Activated CD4-positive, alpha-beta memory T cell treated with anti-CD3 and anti-CD28 coated beads, Interleukin-2, amount 10 ng/mL, durations not matched to agents 7 days and 5 days (primary cell): ENCODE results near the gene MALAT1. TPM values are rescaled to one million over a fixed set of nuclear protein-coding genes. Genes with fewer than 3 reads are reported as not detected.

Experiments used
- CTCF ChIA-PET: fragments of 350-600 bp; sonication (Branson Sonifier 250); formaldehyde crosslinking; loops from one replicate; lab custom pipeline; 2021; ENCODE audit warnings: antibody characterized with exemption, inconsistent platforms; lab: Charles Lee
- POLR2A ChIA-PET: fragments of 350-600 bp; sonication (Branson Sonifier 250); formaldehyde crosslinking; loops from one replicate; lab custom pipeline; 2021; ENCODE audit warnings: antibody characterized with exemption; lab: Charles Lee
- DNase-seq: peaks from one replicate; pipeline ENCODE4 v3.0.0-alpha.2; 2020
- H3K27ac Mint-ChIP-seq: one replicate; pipeline ENCODE4 v1.8.0; 2021; ENCODE audit warnings: mild to moderate bottlenecking, mixed read lengths
- H3K27me3 Mint-ChIP-seq: one replicate; pipeline ENCODE4 v1.8.0; 2021; ENCODE audit warnings: mixed read lengths
- H3K36me3 Mint-ChIP-seq: one replicate; pipeline ENCODE4 v1.8.0; 2021; ENCODE audit warnings: low read depth, mixed read lengths
- H3K4me1 Mint-ChIP-seq: one replicate; pipeline ENCODE4 v1.8.0; 2021; ENCODE audit warnings: mixed read lengths
- H3K4me3 Mint-ChIP-seq: one replicate; pipeline ENCODE4 v1.8.0; 2021; ENCODE audit warnings: mild to moderate bottlenecking, mixed read lengths
- H3K9me3 Mint-ChIP-seq: one replicate; pipeline ENCODE4 v1.8.0; 2021; ENCODE audit warnings: mixed read lengths
- total RNA-seq, 2 experiments: library from RNA; stranded (reverse); gene quantifications; one replicate each; pipeline ENCODE4 v1.2.3, GENCODE V29; 2021

Gene MALAT1
- total RNA-seq, 2 experiments from 2014 or later, result 7,674 to 7,759 TPM

DNA sequence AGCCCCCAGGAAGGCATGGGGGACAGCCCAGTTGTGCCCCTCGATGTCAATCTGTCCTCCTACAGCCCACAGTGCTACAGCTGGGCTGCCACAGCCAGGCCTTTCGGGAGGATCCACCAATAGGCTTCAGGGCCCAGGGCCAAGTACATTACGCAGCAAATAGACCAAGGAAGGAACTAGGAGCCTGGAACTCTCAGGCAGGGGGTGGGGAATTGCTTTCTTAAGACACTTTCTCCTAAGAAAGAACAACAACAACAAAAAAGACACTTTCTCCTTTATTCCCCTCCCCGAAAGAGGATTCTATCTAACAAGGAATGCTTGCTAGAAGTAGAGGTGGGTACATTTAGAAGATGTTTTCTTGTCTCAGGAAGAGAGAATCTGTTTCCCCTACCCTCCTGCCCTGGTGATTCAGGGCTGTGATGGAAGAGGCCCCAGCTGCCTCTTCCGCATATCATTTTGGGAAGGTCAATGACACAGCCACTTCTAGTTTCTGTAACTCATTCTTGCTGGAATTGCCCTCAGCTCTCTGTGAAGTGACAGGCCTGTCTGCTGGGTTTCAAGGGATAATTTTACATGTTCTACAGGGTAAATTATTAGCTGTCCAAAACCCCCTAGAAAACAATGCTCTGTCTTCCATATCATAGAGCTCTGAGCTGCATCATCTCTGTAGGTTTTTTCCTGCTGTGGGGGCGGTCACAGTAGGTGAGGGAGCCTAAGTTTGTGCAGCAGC is 6.0 kb upstream of the MALAT1 start:
- H3K9me3 Mint-ChIP-seq, result no peaks in the 10 kb centered on the region
- no peaks in the 10 kb centered on the region for H3K36me3 Mint-ChIP-seq
- H3K27me3 Mint-ChIP-seq, result no peaks in the 10 kb centered on the region
- H3K4me3 Mint-ChIP-seq, result no peak overlapping the region
- peaks cover 57% of the 10 kb centered on the region for H3K4me1 Mint-ChIP-seq
- ChIA-PET CTCF (interaction anchor here (1.1 to 20.8 kb wide), 7 partner anchors 9 to 70 kb away, joined by 3 to 447 read pairs (median 5); partner anchors contain the start of gene NEAT1), POLR2A (interaction anchor here (0.6 to 28.9 kb wide), 6 partner anchors 6 to 72 kb away, joined by 3 to 6840 read pairs (median 794); partner anchors contain the start of genes MALAT1 and NEAT1)
- H3K27ac Mint-ChIP-seq, result peak overlapping the region; percentile 77
- no peak for DNase-seq

DNA sequence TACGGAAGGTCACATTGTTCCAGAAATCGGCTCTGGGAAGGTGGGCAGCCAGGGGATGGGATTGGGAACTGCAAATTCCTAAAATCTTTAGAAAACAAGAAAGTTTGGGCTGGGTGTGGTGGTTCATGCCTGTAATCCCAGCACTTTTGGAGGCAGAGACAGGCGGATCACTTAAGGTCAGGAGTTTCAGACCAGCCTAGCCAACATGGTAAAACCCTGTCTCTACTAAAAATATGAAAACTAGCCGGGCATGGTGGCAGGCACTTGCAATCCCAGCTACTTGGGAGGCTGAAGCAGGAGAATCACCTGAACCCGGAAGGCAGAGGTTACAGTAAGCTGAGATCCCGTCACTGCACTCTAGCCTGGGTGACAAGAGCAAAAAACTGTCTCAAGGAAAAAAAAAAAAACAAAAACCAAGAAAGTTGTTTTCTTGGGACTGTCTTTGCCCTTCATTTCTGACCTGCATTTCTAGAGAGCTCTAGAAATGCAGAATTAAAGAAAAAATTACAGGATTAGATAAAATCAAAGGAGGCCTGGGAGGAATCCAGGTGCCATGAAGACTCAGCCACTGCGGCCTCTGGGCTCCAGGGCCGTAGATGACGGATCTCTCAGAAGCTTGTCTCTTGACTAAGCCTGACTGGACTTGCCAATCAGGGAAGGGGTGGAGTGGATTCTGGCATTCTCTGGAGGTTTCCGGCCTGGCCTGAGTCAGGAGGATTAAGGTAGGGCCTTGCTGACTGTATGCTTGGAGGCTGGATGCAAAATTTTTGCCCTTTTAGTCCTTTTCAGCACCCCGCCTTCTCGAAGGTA is 5.3 kb upstream of the MALAT1 start:
- Mint-ChIP-seq H3K27me3 (no peaks in the 10 kb centered on the region), H3K27ac (peak overlapping the region; percentile 77), H3K4me3 (no peak overlapping the region), H3K36me3 (no peaks in the 10 kb centered on the region), H3K4me1 (peaks cover 54% of the 10 kb centered on the region), H3K9me3 (no peaks in the 10 kb centered on the region)
- ChIA-PET POLR2A (interaction anchor here (0.6 to 28.9 kb wide), 6 partner anchors 5 to 73 kb away, joined by 3 to 6840 read pairs (median 794); partner anchors contain the start of genes MALAT1 and NEAT1), CTCF (interaction anchor here (0.9 to 20.8 kb wide), 8 partner anchors 8 to 71 kb away, joined by 3 to 447 read pairs (median 5); partner anchors contain the start of gene NEAT1)
- no peak for DNase-seq

DNA sequence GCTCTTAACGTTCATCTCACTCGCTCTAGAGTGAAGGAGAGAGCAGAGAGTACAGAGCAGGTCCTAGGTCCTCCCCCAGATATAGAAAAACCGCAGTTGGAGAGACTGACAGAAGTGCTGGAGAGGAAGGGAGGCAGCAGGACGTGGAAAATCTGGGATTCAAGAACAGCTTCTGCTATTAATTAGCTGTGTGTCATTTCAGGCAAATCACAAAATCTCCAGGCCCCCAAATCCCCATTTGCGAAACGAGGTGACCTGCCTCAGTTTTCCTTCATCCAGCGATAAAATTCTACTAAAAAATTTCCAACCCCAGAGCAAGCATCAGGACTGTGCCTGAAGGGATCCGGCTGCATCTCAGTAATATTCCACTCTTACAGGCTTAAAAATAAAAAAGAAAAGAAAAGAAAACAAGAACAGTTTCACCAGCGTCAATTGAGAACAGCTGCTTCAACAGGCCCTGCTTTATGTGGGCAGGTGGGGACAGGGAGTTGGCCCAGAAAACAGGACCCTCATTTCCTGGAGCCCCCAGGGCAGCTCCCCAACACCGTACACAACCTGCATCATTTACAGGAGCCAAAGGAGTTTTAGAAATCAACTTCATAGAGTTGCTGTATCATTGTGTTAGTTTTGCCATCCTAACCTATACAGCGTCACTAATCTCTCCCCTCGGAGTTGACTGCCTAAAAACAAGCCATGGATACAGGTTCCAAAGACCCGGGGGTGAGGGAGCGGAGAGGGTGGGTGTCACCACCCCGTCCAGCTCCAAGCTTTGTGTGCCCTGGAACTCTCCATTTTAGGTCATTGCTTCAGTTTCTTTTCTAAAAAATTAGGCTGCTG is 2.3 kb upstream of the MALAT1 start:
- peaks cover 45% of the 10 kb centered on the region for H3K4me1 Mint-ChIP-seq
- no peaks in the 10 kb centered on the region for H3K27me3 Mint-ChIP-seq
- peak; percentile 34 for DNase-seq
- no peaks in the 10 kb centered on the region for H3K36me3 Mint-ChIP-seq
- no peak overlapping the region for H3K4me3 Mint-ChIP-seq
- H3K9me3 Mint-ChIP-seq, result no peaks in the 10 kb centered on the region
- no peak overlapping the region for H3K27ac Mint-ChIP-seq
- ChIA-PET CTCF (interaction anchor here (1.0 to 20.8 kb wide), 8 partner anchors 12 to 167 kb away, joined by 3 to 447 read pairs (median 14); partner anchors contain the start of genes DPF2 and NEAT1), POLR2A (interaction anchor here (0.6 to 28.9 kb wide), 28 partner anchors 13 to 693 kb away, joined by 3 to 6840 read pairs (median 18); partner anchors contain the start of genes CCDC85B, DPF2, EHBP1L1 and FAM89B)

DNA sequence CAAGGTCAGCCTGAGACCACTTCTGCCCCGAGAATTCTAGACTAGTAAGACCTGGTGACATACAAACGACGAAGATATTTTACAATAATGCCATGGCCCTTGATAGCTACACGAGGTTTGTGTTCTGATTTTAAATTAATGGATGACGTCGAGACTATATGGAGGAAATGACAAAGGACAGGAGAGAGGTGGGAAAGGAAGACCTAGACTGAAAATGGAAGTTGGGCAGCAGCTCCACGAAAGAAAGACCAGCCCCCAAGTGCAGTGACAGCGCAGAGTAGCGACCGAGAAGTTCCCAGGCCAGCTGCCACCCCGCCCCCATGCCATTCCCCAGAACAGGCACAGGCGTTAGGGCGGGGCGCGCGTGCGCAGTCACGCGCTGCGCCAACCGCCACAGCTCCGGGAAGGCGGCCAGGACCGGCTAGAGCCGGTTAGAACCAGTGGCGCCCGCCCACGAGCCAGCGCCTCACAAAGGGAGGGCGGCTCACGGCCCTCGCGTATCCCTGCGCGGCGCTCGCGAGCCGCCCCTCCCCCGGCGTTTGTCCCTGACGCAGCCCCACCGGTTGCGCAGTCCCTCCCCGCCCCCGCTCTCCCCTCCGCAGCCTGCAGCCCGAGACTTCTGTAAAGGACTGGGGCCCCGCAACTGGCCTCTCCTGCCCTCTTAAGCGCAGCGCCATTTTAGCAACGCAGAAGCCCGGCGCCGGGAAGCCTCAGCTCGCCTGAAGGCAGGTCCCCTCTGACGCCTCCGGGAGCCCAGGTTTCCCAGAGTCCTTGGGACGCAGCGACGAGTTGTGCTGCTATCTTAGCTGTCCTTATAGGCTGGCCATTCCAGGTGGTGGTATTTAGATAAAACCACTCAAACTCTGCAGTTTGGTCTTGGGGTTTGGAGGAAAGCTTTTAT is 1.5 kb upstream of the MALAT1 start:
- ChIA-PET CTCF (interaction anchor here (1.0 to 20.8 kb wide), 10 partner anchors 11 to 168 kb away, joined by 3 to 447 read pairs (median 8); partner anchors contain the start of genes DPF2, FRMD8, NEAT1 and SLC25A45), POLR2A (interaction anchor here (0.6 to 28.9 kb wide), 37 partner anchors 12 to 694 kb away, joined by 3 to 6840 read pairs (median 10); partner anchors contain the start of genes AP5B1, CCDC85B, DPF2 and EHBP1L1)
- Mint-ChIP-seq H3K27ac (no peak overlapping the region), H3K27me3 (no peaks in the 10 kb centered on the region), H3K36me3 (no peaks in the 10 kb centered on the region), H3K4me1 (peaks cover 38% of the 10 kb centered on the region), H3K9me3 (no peaks in the 10 kb centered on the region), H3K4me3 (no peak overlapping the region)
- DNase-seq, result peak; percentile 98

DNA sequence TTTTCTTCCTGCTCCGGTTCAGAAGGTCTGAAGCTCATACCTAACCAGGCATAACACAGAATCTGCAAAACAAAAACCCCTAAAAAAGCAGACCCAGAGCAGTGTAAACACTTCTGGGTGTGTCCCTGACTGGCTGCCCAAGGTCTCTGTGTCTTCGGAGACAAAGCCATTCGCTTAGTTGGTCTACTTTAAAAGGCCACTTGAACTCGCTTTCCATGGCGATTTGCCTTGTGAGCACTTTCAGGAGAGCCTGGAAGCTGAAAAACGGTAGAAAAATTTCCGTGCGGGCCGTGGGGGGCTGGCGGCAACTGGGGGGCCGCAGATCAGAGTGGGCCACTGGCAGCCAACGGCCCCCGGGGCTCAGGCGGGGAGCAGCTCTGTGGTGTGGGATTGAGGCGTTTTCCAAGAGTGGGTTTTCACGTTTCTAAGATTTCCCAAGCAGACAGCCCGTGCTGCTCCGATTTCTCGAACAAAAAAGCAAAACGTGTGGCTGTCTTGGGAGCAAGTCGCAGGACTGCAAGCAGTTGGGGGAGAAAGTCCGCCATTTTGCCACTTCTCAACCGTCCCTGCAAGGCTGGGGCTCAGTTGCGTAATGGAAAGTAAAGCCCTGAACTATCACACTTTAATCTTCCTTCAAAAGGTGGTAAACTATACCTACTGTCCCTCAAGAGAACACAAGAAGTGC is 661 bp upstream of the MALAT1 start:
- Mint-ChIP-seq H3K9me3 (no peaks in the 10 kb centered on the region), H3K4me3 (no peak overlapping the region), H3K4me1 (peaks cover 32% of the 10 kb centered on the region), H3K27ac (no peak overlapping the region), H3K36me3 (no peaks in the 10 kb centered on the region), H3K27me3 (no peaks in the 10 kb centered on the region)
- CTCF ChIA-PET, result interaction anchor here (1.0 to 20.8 kb wide), 10 partner anchors 11 to 380 kb away, joined by 3 to 447 read pairs (median 8); partner anchors contain the start of genes DPF2, FRMD8, NEAT1 and SLC25A45
- POLR2A ChIA-PET, result interaction anchor here (0.6 to 28.9 kb wide), 41 partner anchors 11 to 638 kb away, joined by 3 to 6840 read pairs (median 11); partner anchors contain the start of genes AP5B1, CCDC85B, CDCA5 and DPF2
- peak; percentile 73 for DNase-seq

DNA sequence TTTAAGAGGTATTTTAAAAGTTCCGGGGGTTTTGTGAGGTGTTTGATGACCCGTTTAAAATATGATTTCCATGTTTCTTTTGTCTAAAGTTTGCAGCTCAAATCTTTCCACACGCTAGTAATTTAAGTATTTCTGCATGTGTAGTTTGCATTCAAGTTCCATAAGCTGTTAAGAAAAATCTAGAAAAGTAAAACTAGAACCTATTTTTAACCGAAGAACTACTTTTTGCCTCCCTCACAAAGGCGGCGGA is 193 bp upstream of the MALAT1 start:
- H3K27ac Mint-ChIP-seq, result no peak overlapping the region
- POLR2A ChIA-PET, result interaction anchor here (0.8 to 28.9 kb wide), 36 partner anchors 11 to 720 kb away, joined by 3 to 6840 read pairs (median 12); partner anchors contain the start of genes CCDC85B, CDCA5, DPF2 and EHBP1L1
- no peak for DNase-seq
- peaks cover 29% of the 10 kb centered on the region for H3K4me1 Mint-ChIP-seq
- CTCF ChIA-PET, result interaction anchor here (0.7 to 20.8 kb wide), 8 partner anchors 10 to 380 kb away, joined by 3 to 447 read pairs (median 8); partner anchors contain the start of genes FRMD8, NEAT1 and SLC25A45
- no peaks in the 10 kb centered on the region for H3K36me3 Mint-ChIP-seq
- H3K27me3 Mint-ChIP-seq, result no peaks in the 10 kb centered on the region
- H3K9me3 Mint-ChIP-seq, result no peaks in the 10 kb centered on the region
- no peak overlapping the region for H3K4me3 Mint-ChIP-seq

DNA sequence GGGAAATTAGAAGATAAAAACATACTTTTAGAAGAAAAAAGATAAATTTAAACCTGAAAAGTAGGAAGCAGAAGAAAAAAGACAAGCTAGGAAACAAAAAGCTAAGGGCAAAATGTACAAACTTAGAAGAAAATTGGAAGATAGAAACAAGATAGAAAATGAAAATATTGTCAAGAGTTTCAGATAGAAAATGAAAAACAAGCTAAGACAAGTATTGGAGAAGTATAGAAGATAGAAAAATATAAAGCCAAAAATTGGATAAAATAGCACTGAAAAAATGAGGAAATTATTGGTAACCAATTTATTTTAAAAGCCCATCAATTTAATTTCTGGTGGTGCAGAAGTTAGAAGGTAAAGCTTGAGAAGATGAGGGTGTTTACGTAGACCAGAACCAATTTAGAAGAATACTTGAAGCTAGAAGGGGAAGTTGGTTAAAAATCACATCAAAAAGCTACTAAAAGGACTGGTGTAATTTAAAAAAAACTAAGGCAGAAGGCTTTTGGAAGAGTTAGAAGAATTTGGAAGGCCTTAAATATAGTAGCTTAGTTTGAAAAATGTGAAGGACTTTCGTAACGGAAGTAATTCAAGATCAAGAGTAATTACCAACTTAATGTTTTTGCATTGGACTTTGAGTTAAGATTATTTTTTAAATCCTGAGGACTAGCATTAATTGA is 1.0 kb downstream of the MALAT1 start:
- Mint-ChIP-seq H3K36me3 (no peaks in the 10 kb centered on the region), H3K27me3 (no peaks in the 10 kb centered on the region), H3K27ac (no peak overlapping the region), H3K4me1 (peaks cover 28% of the 10 kb centered on the region), H3K4me3 (no peak overlapping the region), H3K9me3 (no peaks in the 10 kb centered on the region)
- DNase-seq, result no peak
- ChIA-PET CTCF (interaction anchor here (0.7 to 20.8 kb wide), 7 partner anchors 9 to 360 kb away, joined by 3 to 447 read pairs (median 12); partner anchors contain the start of genes MUS81, NEAT1 and SLC25A45), POLR2A (interaction anchor here (0.7 to 28.9 kb wide), 39 partner anchors 10 to 723 kb away, joined by 3 to 6840 read pairs (median 7); partner anchors contain the start of genes CAPN1, CCDC85B, CDCA5 and DPF2)

DNA sequence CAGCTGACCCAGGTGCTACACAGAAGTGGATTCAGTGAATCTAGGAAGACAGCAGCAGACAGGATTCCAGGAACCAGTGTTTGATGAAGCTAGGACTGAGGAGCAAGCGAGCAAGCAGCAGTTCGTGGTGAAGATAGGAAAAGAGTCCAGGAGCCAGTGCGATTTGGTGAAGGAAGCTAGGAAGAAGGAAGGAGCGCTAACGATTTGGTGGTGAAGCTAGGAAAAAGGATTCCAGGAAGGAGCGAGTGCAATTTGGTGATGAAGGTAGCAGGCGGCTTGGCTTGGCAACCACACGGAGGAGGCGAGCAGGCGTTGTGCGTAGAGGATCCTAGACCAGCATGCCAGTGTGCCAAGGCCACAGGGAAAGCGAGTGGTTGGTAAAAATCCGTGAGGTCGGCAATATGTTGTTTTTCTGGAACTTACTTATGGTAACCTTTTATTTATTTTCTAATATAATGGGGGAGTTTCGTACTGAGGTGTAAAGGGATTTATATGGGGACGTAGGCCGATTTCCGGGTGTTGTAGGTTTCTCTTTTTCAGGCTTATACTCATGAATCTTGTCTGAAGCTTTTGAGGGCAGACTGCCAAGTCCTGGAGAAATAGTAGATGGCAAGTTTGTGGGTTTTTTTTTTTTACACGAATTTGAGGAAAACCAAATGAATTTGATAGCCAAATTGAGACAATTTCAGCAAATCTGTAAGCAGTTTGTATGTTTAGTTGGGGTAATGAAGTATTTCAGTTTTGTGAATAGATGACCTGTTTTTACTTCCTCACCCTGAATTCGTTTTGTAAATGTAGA is 1.7 kb downstream of the MALAT1 start:
- POLR2A ChIA-PET, result interaction anchor here (0.7 to 28.9 kb wide), 39 partner anchors 9 to 723 kb away, joined by 3 to 6840 read pairs (median 11); partner anchors contain the start of genes CCDC85B, DPF2, EHBP1L1 and FAM89B
- no peaks in the 10 kb centered on the region for H3K27me3 Mint-ChIP-seq
- CTCF ChIA-PET, result interaction anchor here (0.5 to 20.8 kb wide), 7 partner anchors 8 to 1985 kb away, joined by 3 to 447 read pairs (median 5); partner anchors contain the start of genes CCDC85B and NEAT1
- H3K27ac Mint-ChIP-seq, result no peak overlapping the region
- no peaks in the 10 kb centered on the region for H3K9me3 Mint-ChIP-seq
- no peaks in the 10 kb centered on the region for H3K36me3 Mint-ChIP-seq
- H3K4me3 Mint-ChIP-seq, result no peak overlapping the region
- H3K4me1 Mint-ChIP-seq, result peaks cover 34% of the 10 kb centered on the region
- peak; percentile 57 for DNase-seq

DNA sequence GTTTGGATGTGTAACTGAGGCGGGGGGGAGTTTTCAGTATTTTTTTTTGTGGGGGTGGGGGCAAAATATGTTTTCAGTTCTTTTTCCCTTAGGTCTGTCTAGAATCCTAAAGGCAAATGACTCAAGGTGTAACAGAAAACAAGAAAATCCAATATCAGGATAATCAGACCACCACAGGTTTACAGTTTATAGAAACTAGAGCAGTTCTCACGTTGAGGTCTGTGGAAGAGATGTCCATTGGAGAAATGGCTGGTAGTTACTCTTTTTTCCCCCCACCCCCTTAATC is 2.3 kb downstream of the MALAT1 start:
- no peaks in the 10 kb centered on the region for H3K9me3 Mint-ChIP-seq

More for the DNA sequence above, 2.3 kb downstream of the MALAT1 start:
- H3K4me3 Mint-ChIP-seq, result no peak overlapping the region
- peaks cover 34% of the 10 kb centered on the region for H3K4me1 Mint-ChIP-seq
- no peaks in the 10 kb centered on the region for H3K27me3 Mint-ChIP-seq
- no peak for DNase-seq
- CTCF ChIA-PET, result interaction anchor here (0.9 to 20.8 kb wide), 3 partner anchors 79 to 389 kb away, joined by 3 to 447 read pairs (median 4); partner anchors contain the start of genes CCDC85B and NEAT1
- POLR2A ChIA-PET, result interaction anchor here (0.7 to 28.9 kb wide), 19 partner anchors 9 to 389 kb away, joined by 3 to 6840 read pairs (median 11); partner anchors contain the start of genes CCDC85B, FAM89B, FRMD8 and NEAT1
- H3K36me3 Mint-ChIP-seq, result no peaks in the 10 kb centered on the region
- H3K27ac Mint-ChIP-seq, result no peak overlapping the region
